Measurements from ENCODE around the gene SAFB2.

GRCh38 chr19:5587661-5588060 lies 34.9 kb downstream of the SAFB2 start:
- TF ChIP-seq CTCF (tag by site-specific recombination; IDR thresholded peaks at IDR 0.05) (no peak), ZNF24 (tag by site-specific recombination; IDR thresholded peaks at IDR 0.05) (no peak), ZFP3 (tag by site-specific recombination; IDR thresholded peaks at IDR 0.05; ENCODE audit: low read depth) (no peak), ZBTB44 (tag by site-specific recombination; IDR thresholded peaks at IDR 0.05) (no peak)
